Ascending aorta (tissue), 2 donors: ENCODE results near the gene SLC2A10. TPM values are rescaled to one million over a fixed set of nuclear protein-coding genes. Genes with fewer than 3 reads are reported as not detected.

Source experiments
- DNase-seq, 2 donors: peaks; one replicate each; pipeline ENCODE4 v3.0.0-alpha.2; 2019; ENCODE audit warnings: low spot score in 2 of 2
- H3K27ac ChIP-seq, 2 donors: fragments of 200-600 bp; sonication (generic); one replicate each; pipeline ENCODE4 v1.5.1; 2016 to 2017; ENCODE audit warnings: mild to moderate bottlenecking in 1 of 2
- H3K27me3 ChIP-seq: fragments of 200-600 bp; sonication (generic); one replicate; pipeline ENCODE4 v1.5.1; 2017
- H3K36me3 ChIP-seq, 2 donors: fragments of 200-600 bp; sonication (generic); one replicate each; pipeline ENCODE4 v1.5.1; 2016
- H3K4me1 ChIP-seq, 2 donors: fragments of 200-600 bp; sonication (generic); one replicate each; pipeline ENCODE4 v1.5.1; 2016 to 2017; ENCODE audit warnings: mild to moderate bottlenecking in 1 of 2
- H3K4me3 ChIP-seq, 2 donors: fragments of 200-600 bp; sonication (generic); one replicate each; pipeline ENCODE4 v1.5.1; 2016 to 2017; ENCODE audit warnings: mild to moderate bottlenecking in 1 of 2
- H3K9me3 ChIP-seq, 2 donors: fragments of 200-600 bp; sonication (generic); one replicate each; pipeline ENCODE4 v1.5.1; 2016
- intact Hi-C: fragments of 100-400 bp; cut with DNase I; formaldehyde crosslinking; loops from one replicate; pipeline ENCODE4 v1.15.1; 2023
- total RNA-seq: library from RNA; depleted of rRNA; stranded (reverse); fragments of >200 nt; gene quantifications from one replicate; pipeline ENCODE4 v1.1.0, GENCODE V29; 2016
- TF ChIP-seq, protein P1 (sequence below), 3 experiments: fragments of 200-600 bp in 2 of 3; fragments of 450-650 bp in 1 of 3; sonication (generic) in 2 of 3; IDR thresholded peaks; one replicate each; pipeline ENCODE4 v1.5.1; 2016 to 2019; ENCODE audit warnings: antibody characterized with exemption in 3 of 3, mild to moderate bottlenecking in 1 of 3, moderate library complexity in 1 of 3

The SLC2A10 gene
- total RNA-seq, 1 donor from 2014 or later = 13.1 TPM

DNA sequence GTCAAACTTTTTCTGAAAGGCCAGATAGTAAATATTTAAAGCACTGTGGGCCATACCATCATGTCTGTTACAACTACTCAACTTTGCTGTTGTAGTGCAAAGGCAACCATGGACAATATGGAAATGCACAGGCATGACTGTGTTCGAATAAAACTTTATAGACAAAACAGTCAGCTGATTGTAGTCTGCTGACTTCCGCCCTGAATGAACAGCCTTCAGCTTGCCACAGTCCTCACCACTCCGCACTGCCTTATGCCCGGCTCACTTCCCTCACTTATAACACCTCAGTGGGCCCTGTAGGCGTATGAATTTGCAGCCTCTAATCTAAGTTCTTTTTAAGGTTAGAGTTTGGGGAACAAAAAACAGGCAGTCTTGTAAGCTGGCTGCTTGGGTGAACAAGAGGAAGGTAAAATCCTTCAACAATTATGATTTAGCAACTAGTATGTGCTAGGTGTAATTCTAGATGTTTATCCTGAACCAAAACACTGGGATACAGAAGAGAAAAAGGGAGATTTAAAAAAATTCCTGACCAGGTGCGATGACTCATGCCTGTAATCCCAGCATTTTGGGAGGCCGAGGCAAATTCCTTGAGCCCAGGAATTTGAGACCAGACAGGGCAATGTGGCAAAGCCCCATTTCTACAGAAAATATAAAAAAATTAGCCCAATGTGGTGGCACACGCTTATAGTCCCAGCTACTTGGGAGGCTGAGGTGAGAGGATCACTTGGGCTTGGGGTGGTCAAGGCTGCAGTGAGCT, 6.8 kb upstream of the SLC2A10 start:
- Histone ChIP-seq H3K36me3 (no peaks in the 10 kb centered on the region), H3K4me3 (no peak overlapping the region), H3K9me3 (no peaks in the 10 kb centered on the region), H3K27ac (no peak overlapping the region), H3K27me3 (no peaks in the 10 kb centered on the region), H3K4me1 (no peaks in the 10 kb centered on the region)
- TF ChIP-seq, protein P1, sequence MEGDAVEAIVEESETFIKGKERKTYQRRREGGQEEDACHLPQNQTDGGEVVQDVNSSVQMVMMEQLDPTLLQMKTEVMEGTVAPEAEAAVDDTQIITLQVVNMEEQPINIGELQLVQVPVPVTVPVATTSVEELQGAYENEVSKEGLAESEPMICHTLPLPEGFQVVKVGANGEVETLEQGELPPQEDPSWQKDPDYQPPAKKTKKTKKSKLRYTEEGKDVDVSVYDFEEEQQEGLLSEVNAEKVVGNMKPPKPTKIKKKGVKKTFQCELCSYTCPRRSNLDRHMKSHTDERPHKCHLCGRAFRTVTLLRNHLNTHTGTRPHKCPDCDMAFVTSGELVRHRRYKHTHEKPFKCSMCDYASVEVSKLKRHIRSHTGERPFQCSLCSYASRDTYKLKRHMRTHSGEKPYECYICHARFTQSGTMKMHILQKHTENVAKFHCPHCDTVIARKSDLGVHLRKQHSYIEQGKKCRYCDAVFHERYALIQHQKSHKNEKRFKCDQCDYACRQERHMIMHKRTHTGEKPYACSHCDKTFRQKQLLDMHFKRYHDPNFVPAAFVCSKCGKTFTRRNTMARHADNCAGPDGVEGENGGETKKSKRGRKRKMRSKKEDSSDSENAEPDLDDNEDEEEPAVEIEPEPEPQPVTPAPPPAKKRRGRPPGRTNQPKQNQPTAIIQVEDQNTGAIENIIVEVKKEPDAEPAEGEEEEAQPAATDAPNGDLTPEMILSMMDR (IDR thresholded peaks at IDR 0.05) = no peak
- intact Hi-C loops = no loop called here
- no peak for DNase-seq

DNA sequence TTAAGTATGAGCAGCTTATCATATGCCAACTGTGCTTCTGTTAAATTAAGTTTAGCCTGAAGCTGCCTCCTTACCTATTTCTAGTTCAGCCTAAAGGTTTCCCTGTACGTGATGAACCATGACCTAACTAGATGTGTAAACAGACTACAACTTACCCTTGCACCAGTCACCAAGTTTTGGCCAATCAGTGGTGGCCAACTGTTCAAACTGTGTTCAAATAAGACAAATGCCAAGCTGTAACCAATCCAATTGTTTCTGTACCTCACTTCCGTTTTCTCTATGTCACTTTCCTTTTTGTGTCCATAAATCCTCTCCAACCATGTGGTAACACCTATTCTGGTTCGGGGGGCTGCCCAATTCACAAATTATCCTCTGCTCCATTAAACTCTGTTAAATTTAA, 6.0 kb upstream of the SLC2A10 start:
- Histone ChIP-seq H3K4me1 (no peaks in the 10 kb centered on the region), H3K27ac (no peak overlapping the region), H3K9me3 (no peaks in the 10 kb centered on the region), H3K27me3 (no peaks in the 10 kb centered on the region), H3K36me3 (no peaks in the 10 kb centered on the region), H3K4me3 (no peak overlapping the region)
- DNase-seq = no peak
- TF ChIP-seq, protein P1 (IDR thresholded peaks at IDR 0.05) = no peak
- intact Hi-C loops = no loop called here

DNA sequence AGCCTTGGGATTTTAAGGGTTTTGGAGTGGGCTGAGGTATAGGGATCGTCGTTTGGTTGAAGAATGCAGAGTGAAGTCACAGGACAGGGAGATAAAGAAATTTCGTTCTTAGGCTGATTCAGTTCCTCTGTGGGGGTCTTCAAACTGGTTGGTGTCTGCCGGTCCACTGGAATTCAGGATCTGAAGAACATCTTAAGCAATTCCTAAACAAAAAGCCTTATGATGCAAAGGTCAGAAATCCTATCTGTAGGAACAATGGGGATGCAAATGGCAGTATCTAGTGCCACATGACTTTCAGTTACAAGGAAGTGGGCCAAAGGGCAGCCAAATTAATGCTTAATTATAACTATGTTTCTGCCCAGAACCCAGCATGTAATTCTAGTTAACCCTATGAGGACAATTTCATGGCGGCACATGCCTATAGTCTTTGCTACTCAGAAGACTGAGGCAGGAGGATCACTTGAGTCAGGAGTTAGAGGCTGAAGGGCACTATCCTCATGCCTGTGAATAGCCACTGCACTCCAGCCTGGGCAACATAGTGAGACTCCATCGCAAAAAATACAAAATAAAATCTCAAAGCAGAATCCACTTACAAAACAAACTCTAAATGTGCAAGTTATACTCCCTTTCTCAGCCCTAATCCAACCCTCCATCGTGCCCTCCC, 4.6 kb upstream of the SLC2A10 start:
- Histone ChIP-seq H3K36me3 (no peaks in the 10 kb centered on the region), H3K4me1 (no peaks in the 10 kb centered on the region), H3K9me3 (no peaks in the 10 kb centered on the region), H3K27ac (no peak overlapping the region), H3K4me3 (no peak overlapping the region), H3K27me3 (no peaks in the 10 kb centered on the region)
- no peak for DNase-seq
- intact Hi-C loops = no loop called here
- TF ChIP-seq, protein P1 (IDR thresholded peaks at IDR 0.05) = no peak

DNA sequence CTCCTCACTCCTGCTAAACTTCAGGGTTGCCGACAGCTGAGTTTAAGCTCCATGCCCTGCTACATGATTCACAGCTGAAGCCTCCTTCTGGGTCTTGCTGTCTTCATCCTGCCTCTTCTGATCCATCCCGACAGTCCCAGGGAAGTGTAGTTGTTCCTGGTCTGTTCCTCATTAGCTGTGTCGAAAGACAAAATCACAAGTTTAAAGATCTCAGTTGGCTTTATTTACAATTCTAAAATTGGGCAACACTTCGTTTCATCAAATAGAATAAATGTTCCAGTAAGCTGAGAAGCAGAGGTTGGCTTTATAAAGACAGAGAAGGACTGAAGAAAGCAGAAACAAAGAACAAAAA, 4.1 kb upstream of the SLC2A10 start:
- intact Hi-C loops = no loop called here
- H3K4me3 ChIP-seq = no peak overlapping the region
- H3K27ac ChIP-seq = no peak overlapping the region
- DNase-seq = no peak
- peaks cover 0 to 2% of the 10 kb centered on the region in 2 donors for H3K4me1 ChIP-seq
- no peaks in the 10 kb centered on the region for H3K36me3 ChIP-seq
- H3K9me3 ChIP-seq = no peaks in the 10 kb centered on the region
- TF ChIP-seq, protein P1 (IDR thresholded peaks at IDR 0.05) = no peak
- H3K27me3 ChIP-seq = no peaks in the 10 kb centered on the region

DNA sequence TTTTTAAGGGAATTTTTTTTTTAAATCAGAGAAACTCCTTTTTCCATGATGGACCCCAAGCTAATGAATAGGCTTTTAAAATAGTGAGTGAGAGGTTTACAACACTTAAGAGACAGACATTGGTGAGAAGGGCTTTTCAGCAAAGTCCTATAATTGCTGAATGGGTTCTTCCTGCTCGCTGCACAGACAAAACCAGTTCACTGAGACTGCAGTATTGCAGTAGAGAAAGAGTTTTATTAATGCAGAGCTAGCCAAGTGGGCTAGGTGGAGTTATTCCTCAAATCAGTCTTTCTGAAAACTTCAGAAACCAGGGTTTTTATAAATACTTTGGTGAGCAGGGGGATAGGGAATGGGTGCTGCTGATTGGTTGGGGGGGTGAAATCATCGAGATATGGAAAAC, 3.2 kb upstream of the SLC2A10 start:
- no peak overlapping the region for H3K4me3 ChIP-seq
- H3K27ac ChIP-seq = no peak overlapping the region
- no peaks in the 10 kb centered on the region for H3K36me3 ChIP-seq
- no peak for DNase-seq
- no peaks in the 10 kb centered on the region for H3K27me3 ChIP-seq
- no peaks in the 10 kb centered on the region for H3K9me3 ChIP-seq
- intact Hi-C loops = no loop called here
- TF ChIP-seq, protein P1 (IDR thresholded peaks at IDR 0.05) = no peak
- H3K4me1 ChIP-seq = peaks cover 0 to 5% of the 10 kb centered on the region in 2 donors
